Astrocyte of the spinal cord (primary cell): ENCODE measurements around the gene BCL6B.

Source experiments
- DNase-seq: peaks from one replicate; pipeline ENCODE4 v3.0.0; 2011; ENCODE audit warnings: low read depth, low spot score
- H3K4me3 ChIP-seq: 2 replicates; pipeline ENCODE4 v1.5.1; 2011; ENCODE audit warnings: low read depth, mild to moderate bottlenecking, low read length, moderate library complexity
- in situ Hi-C: cut with HindIII; loops from 2 replicates; pipeline ENCODE4 v1.10.0; 2017; ENCODE audit warnings: low sequenced_read_pairs
- TF ChIP-seq, protein P1 (sequence below): IDR thresholded peaks from 2 replicates; pipeline ENCODE4 v1.5.1; 2012; ENCODE audit warnings: low read depth, mild to moderate bottlenecking, low read length, inconsistent platforms

The BCL6B gene

DNA sequence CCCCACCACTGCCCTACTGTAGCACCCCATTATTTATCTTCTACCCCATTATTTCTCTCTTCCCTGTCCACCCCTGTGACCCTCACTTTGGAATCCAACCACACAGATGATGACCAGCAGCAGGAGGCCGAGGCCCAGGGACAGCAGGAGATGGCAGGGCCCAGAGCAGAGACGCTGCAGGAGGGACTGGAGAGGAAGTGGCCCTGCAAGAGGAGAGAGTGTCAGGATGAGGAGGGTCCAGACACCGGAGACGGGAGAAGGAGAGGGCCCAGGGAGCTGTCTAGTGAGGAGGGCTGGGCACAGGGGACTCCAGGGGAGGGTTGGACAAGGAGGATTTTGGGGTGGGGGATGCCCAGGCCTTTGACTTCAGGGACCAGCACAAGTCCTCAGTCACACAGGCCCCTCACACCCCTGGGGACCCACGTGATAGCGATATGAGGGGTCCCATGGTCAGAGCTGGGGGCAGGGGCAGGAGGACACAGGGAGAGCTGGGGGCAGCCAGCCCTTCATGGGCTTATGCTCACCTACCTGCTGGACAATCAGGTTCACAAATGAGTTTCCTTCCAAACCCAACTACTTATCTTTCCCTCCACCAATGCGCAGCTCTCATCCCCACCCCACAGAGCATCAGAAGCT is 55.2 kb downstream of the BCL6B start:
- in situ Hi-C loops = no loop called here
- no peak overlapping the region for H3K4me3 ChIP-seq
- no peak for DNase-seq
- TF ChIP-seq, protein P1, sequence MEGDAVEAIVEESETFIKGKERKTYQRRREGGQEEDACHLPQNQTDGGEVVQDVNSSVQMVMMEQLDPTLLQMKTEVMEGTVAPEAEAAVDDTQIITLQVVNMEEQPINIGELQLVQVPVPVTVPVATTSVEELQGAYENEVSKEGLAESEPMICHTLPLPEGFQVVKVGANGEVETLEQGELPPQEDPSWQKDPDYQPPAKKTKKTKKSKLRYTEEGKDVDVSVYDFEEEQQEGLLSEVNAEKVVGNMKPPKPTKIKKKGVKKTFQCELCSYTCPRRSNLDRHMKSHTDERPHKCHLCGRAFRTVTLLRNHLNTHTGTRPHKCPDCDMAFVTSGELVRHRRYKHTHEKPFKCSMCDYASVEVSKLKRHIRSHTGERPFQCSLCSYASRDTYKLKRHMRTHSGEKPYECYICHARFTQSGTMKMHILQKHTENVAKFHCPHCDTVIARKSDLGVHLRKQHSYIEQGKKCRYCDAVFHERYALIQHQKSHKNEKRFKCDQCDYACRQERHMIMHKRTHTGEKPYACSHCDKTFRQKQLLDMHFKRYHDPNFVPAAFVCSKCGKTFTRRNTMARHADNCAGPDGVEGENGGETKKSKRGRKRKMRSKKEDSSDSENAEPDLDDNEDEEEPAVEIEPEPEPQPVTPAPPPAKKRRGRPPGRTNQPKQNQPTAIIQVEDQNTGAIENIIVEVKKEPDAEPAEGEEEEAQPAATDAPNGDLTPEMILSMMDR = no peak

DNA sequence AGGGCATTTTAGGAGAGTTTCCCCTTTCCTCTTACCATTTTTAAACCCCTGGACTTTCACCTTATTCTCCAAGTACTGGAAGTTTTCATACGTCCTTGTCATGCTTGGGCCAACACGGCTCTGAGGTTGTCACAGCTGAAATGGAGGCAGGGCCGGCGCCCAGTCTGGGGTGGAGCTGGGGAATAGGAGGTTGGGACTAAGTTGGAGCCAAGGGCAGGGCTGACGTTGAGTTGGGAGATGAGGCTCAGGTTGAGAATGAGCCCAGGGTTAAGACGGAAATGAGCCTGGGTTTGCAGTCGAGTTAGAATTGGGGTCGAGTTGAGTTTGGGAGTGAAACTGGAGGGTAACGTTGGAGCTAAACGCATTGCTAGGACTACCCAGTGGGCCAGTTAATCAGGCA is 55.9 kb downstream of the BCL6B start:
- in situ Hi-C loops = no loop called here
- TF ChIP-seq, protein P1 = no peak
- H3K4me3 ChIP-seq = no peak overlapping the region
- no peak for DNase-seq
